ENCODE data around the gene ROBO3. TPM values are rescaled to one million over a fixed set of nuclear protein-coding genes. Genes with fewer than 3 reads are reported as not detected.
A peak's percentile ranks its signal among the peaks of the same experiment; 100 is the strongest.

ROBO3 gene
- total and polyA plus RNA-seq, 2 of the 8 experiments (the other 6 are each of a cell fraction or from before 2014, with no cell fraction given), result 12.1 to 24.6 TPM

- peak; percentile 99 for TF ChIP-seq EZH2 (IDR thresholded peaks at IDR 0.05; ENCODE audit: low read depth, low read length, severe bottlenecking)
Measured at GRCh38 chr11:124868331-124869274, 3.4 kb downstream of the ROBO3 start (continued).

Data from H1 (cell line).